ENCODE measurements around the gene REPS2. TPM values are rescaled to one million over a fixed set of nuclear protein-coding genes. Genes with fewer than 3 reads are reported as not detected.
"Not testable (repeated sequence)": the region's sequence is repeated elsewhere in the genome, so short reads cannot be mapped to it uniquely, and the experiment has no call there.

The REPS2 gene
- total RNA-seq, 4 donors from 2014 or later: 4.0 to 12.6 (median 5.0) TPM

GRCh38 chrX:16931855-16932575, 14.4 kb upstream of the REPS2 start:
- no peak for ATAC-seq (ENCODE audit: low FRiP score)
- no peak for TF ChIP-seq CTCF (IDR thresholded peaks at IDR 0.05)
- no peak for DNase-seq (ENCODE audit: low spot score)

DNA sequence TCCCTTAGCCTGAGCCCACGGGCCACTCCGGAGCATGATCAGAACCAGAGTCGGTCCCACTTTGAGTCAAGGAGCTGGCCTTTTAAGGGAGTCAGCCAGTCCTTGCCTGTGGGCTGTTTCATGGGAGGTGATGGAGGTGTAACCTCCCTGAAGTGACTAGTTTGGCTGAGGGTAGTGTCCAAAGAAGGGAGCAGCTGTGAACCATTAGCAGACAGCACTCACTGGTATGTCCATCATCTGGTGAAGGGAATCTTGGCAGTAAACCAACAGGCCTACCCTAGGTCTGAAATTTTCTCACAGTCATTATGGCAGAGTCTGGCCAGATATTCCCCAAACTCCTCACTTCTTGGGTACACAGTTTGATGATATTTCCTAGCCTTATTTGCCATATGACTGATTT, 12.3 kb upstream of the REPS2 start:
- DNase-seq (ENCODE audit: low spot score): no peak
- no peak for TF ChIP-seq CTCF (IDR thresholded peaks at IDR 0.05)
- ATAC-seq (ENCODE audit: low FRiP score): no peak

GRCh38 chrX:16946971-16947562, 609 bp downstream of the REPS2 start:
- TF ChIP-seq CTCF (IDR thresholded peaks at IDR 0.05): no peak
- ATAC-seq (ENCODE audit: low FRiP score) (peak; percentile 33), DNase-seq (ENCODE audit: low spot score) (no peak)

DNA sequence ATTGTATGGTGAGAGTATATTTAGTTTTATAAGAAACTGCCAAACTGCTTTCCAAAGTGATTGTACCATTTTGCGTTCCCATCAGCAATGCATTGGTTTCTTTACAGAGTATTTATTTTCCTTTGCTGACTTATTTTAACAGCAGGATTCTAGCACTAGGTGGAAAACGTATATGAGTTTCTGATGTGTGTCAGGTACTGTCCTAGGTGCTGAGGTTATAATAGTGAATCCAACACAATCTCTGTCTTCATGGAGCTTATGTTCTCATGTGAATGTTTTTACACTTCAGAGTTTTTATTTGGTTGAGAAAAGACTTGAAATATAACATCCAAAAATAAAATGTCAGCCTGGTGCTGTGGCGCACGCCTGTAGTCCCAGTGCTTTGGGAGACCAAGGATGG, 4.0 kb downstream of the REPS2 start:
- no peak for DNase-seq (ENCODE audit: low spot score)
- no peak for TF ChIP-seq CTCF (IDR thresholded peaks at IDR 0.05)
- ATAC-seq (ENCODE audit: low FRiP score): no peak

DNA sequence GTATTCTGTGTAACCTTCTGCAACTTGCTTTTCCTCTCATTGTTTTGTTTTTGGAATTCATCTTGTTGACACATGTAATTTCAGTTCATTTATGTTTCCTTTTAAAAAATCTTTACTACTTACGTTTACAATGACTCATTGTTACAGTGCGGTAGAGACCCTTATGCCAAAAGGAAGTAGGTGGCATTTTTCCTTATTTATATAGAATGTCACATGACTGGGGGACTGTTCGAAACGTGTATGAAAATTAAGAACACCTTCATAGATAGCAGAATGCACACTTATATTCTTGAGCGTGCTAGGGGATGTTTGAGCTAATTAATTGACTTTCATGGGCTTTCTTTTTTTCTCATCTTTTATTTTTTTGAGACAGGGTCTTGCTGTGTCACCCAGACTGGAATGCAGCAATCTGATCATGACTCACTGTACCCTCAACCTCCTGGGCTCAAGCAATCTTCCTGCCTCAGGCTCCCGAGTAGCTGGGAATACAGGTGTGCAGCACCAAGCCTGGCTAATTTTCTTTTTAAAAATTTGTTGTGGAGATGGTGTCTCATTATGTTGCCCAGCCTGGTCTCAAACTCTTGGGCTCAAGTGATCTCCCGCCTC, 7.3 kb downstream of the REPS2 start:
- DNase-seq (ENCODE audit: low spot score) (no peak), ATAC-seq (ENCODE audit: low FRiP score) (no peak)
- TF ChIP-seq CTCF (IDR thresholded peaks at IDR 0.05): no peak

- TF ChIP-seq CTCF (IDR thresholded peaks at IDR 0.05): no peak
- no peak for DNase-seq (ENCODE audit: low spot score)
These were observed 11.3 kb downstream of the REPS2 start for GRCh38 chrX:16957751-16958150.

DNA sequence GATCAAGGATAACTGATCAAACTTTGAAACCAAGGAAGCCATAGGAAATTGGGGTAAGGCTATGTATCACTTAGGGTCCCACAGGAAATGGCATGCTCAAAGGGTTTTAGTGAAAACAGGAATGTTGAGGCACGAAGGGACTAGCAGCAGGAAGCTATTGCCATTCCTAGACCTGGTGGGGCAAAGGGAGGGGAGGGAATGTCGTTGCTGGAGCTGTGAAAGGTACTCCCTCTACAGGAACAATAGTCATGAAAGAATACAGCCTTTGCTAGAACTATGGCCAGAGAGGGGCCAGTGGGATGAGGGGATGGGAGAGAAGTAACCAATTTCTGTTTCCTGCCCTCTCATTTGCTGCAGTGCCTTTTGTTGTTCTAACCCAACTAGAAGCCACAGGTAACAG, 11.9 kb downstream of the REPS2 start:
- ATAC-seq (ENCODE audit: low FRiP score) (no peak), DNase-seq (ENCODE audit: low spot score) (no peak)
- no peak for TF ChIP-seq CTCF (IDR thresholded peaks at IDR 0.05)

More at GRCh38 chrX:16957751-16958150, 11.3 kb downstream of the REPS2 start:
- ATAC-seq (ENCODE audit: low FRiP score): no peak

DNA sequence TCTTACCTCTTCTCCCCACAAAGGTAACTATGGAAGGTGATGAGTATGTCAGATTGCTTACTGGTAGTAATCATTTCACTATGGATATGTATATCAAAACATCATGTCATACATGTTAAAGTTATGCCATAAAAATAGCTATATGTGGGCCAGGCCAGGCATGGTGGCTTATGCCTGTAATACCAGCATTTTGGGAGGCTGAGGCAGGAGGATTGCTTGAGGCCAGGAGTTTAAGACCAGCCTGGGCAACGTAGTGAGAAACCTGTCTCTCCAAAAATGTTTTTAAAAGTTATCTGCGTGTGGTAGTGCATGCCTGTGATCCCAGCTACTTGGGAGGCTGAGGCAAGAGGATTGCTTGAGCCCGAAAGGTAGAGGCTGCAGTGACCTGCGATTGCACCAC, 16.2 kb downstream of the REPS2 start:
- not testable (repeated sequence) for DNase-seq (ENCODE audit: low spot score); ATAC-seq (ENCODE audit: low FRiP score)
